C4-2B (cell line): ENCODE results near the gene ANXA2R.
"Not testable (repeated sequence)": the region's sequence is repeated elsewhere in the genome, so short reads cannot be mapped to it uniquely, and the experiment has no call there.

ENCODE experiments used
- H3K27ac ChIP-seq: fragments of 450-650 bp; 2 replicates; pipeline ENCODE4 v1.5.1; 2017
- CTCF ChIP-seq: fragments of 450-650 bp; conservative IDR thresholded peaks from 2 replicates; pipeline ENCODE4 v1.5.1; 2017; ENCODE audit warnings: mild to moderate bottlenecking
- ZFX ChIP-seq: fragments of 450-650 bp; IDR thresholded peaks from 2 replicates; pipeline ENCODE4 v1.6.1; 2017

ANXA2R gene

DNA sequence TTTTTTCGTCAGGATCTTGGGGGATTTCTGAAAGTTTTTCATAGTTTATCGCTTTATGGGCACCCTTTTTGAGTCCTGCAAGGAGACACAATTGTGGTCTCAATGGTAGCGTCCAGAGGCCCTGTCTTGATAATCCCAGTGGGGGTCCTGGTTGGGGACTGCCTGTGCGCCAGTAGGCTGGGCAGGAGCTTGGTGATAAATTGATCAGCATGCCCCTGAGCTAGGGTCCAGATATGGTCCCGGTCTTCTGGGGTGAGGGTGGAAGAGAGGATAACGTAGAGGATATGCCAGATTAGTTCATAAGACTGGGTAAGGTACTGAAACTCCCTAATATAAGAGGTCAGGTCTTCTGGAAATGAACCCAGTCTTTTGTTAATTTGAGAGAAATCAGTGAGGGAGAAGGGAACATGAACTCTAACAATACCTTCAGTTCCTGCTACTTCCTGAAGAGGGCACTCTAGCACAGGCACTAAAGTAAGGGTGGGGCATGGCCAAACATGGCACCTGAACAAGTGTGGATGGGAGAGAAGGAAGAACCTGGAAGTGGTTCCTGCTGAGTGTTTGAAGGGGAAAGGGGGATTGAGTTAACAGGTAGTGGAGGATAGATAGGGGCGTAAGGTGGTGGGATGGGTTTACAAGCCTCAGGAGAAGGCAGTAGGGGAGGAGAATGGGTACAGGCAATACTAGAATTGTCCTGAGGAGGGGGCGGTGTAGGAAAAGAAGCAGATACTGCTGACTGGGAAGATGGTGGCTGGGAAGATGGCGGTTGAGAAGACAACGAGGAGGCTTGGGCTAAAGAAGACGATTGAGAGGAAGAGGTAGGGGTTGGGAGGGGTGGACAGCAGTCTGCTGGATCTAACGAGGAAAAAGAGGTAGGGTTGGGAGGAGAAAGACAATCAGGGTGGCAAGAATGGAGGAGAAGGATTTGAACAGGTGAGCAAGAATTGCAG, 33.8 kb upstream of the ANXA2R start:
- H3K27ac ChIP-seq, result no peak overlapping the region
- TF ChIP-seq CTCF (peak; percentile 68), ZFX (no peak)

DNA sequence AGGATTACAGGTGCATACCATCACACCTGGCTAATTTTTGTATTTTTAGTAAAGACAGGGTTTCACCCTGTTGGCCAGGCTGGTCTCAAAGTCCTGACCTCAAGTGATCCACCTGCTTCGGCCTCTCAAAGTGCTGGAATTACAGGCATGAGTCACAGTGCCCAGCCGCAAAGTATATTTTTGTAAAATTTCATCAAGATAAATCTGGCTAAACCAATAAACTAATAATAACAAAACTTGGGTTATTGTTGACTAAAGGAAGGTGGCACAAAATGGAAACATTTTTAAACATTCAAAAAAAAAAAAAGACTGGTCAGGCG, 29.2 kb upstream of the ANXA2R start:
- H3K27ac ChIP-seq, result not testable (repeated sequence)

- H3K27ac ChIP-seq, result no peak overlapping the region
- TF ChIP-seq CTCF, result no peak
- TF ChIP-seq ZFX, result no peak
Measured at GRCh38 chr5:43068037-43068436, 27.9 kb upstream of the ANXA2R start.

DNA sequence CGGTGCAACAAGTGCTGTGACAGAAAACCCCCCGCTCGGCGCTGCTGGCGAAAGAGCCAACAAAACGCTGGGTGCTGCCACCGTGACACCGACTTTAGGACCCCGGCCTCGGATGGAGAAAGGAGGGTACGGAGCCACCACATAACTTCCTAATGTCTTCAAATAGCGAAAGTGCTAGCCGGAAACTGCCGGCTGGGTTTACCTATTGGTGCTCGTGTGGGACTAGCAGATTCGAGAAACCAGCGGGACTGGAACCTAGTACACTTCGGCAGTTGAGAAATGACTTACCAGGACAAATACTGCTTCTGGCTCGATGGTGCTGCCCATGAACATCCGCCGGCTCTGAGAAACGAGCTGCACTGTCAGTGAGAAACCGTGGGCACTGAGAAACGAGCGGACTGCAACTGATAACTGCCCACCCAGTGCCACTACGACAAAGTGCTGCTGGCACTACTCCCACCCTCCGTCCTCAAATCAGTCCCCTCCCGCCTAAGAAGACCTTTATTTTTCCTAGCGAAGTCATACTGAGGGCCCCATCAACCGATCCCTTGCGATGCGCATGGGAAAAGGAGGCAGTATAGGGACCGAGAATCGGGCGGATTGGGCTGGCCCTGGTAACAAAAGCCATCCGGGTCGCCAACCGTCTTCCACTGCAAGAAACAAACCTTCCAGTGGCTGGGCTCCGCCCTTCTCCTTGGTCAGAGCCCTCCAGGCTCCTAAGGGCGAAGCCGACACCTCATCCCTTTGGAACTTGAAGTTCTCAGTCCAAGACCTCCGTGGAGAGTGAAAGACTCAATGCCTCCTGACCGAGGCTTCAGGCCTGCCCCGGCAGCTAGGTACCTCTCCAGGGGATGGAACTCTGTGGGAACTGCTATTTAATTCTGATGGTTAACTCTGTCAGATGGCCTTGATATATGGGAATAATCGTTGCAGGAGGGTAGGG, 27.0 kb upstream of the ANXA2R start:
- TF ChIP-seq CTCF, result no peak
- no peak for TF ChIP-seq ZFX
- peak overlapping the region; percentile 93 for H3K27ac ChIP-seq

GRCh38 chr5:43065948-43066798, 26.1 kb upstream of the ANXA2R start:
- H3K27ac ChIP-seq, result peak overlapping the region; percentile 93
- no peak for TF ChIP-seq CTCF
- TF ChIP-seq ZFX, result peak; percentile 80

GRCh38 chr5:43065387-43065947, 25.3 kb upstream of the ANXA2R start:
- TF ChIP-seq ZFX (no peak), CTCF (no peak)
- H3K27ac ChIP-seq, result peak overlapping the region; percentile 93

- no peak for TF ChIP-seq CTCF
- no peak for TF ChIP-seq ZFX
- H3K27ac ChIP-seq, result peak overlapping the region; percentile 68
Measured at GRCh38 chr5:43063721-43064171, 23.6 kb upstream of the ANXA2R start.
